Smooth muscle cell (in vitro differentiated cells): ENCODE measurements around the gene CDYL. TPM values are rescaled to one million over a fixed set of nuclear protein-coding genes. Genes with fewer than 3 reads are reported as not detected.
A peak's percentile ranks its signal among the peaks of the same experiment; 100 is the strongest.

ENCODE experiments used
- DNase-seq: peaks from one replicate; lab custom pipeline; 2025; ENCODE audit not compliant: unreplicated experiment; lab: John Stamatoyannopoulos, UW
- H2AFZ ChIP-seq: fragments of 200-600 bp; sonication (generic); 2 replicates; pipeline ENCODE4 v1.6.0; 2016; ENCODE audit warnings: antibody characterized with exemption, low read depth, mild to moderate bottlenecking
- H3F3A ChIP-seq: fragments of 200-600 bp; sonication (generic); 2 replicates; pipeline ENCODE4 v1.6.0; 2017; ENCODE audit warnings: antibody characterized with exemption, low read depth
- H3K27ac ChIP-seq: fragments of 200-600 bp; sonication (generic); 2 replicates; pipeline ENCODE4 v1.5.1; 2016; ENCODE audit warnings: low read depth, mild to moderate bottlenecking
- H3K27me3 ChIP-seq: fragments of 200-600 bp; sonication (generic); 2 replicates; pipeline ENCODE4 v1.6.1; 2016; ENCODE audit warnings: low read depth, mild to moderate bottlenecking
- H3K36me3 ChIP-seq: fragments of 200-600 bp; sonication (generic); 2 replicates; pipeline ENCODE4 v1.5.1; 2016; ENCODE audit warnings: low read depth
- H3K4me1 ChIP-seq: fragments of 200-600 bp; sonication (generic); 2 replicates; pipeline ENCODE4 v1.5.1; 2016; ENCODE audit warnings: low read depth
- H3K4me2 ChIP-seq: fragments of 200-600 bp; sonication (generic); 2 replicates; pipeline ENCODE4 v1.6.0; 2016; ENCODE audit warnings: mild to moderate bottlenecking
- H3K4me3 ChIP-seq: fragments of 200-600 bp; sonication (generic); 2 replicates; pipeline ENCODE4 v1.5.1; 2016; ENCODE audit warnings: mild to moderate bottlenecking
- H3K79me2 ChIP-seq: fragments of 200-600 bp; sonication (generic); 2 replicates; pipeline ENCODE4 v1.6.0; 2016; ENCODE audit warnings: low read depth, mild to moderate bottlenecking
- H3K9ac ChIP-seq: fragments of 200-600 bp; sonication (generic); 2 replicates; pipeline ENCODE4 v1.6.0; 2016; ENCODE audit warnings: low read depth
- H3K9me3 ChIP-seq: fragments of 200-600 bp; sonication (generic); replicated peaks from 2 replicates; pipeline ENCODE4 v1.5.1; 2016; ENCODE audit warnings: low read depth
- H4K20me1 ChIP-seq: fragments of 200-600 bp; sonication (generic); 2 replicates; pipeline ENCODE4 v1.6.0; 2016; ENCODE audit warnings: low read depth
- CTCF ChIP-seq: fragments of 200-600 bp; sonication (generic); IDR thresholded peaks from 2 replicates; pipeline ENCODE4 v1.5.1; 2017; ENCODE audit warnings: borderline replicate concordance, mild to moderate bottlenecking, antibody characterized with exemption; ENCODE audit not compliant: insufficient read depth, poor library complexity, severe bottlenecking
- WGBS: methylation state at CpG from one replicate; pipeline ENCODE4 v1.1.7; 2016; ENCODE audit warnings: low lambda C conversion rate; 5-methylcytosine and 5-hydroxymethylcytosine counted together
- polyA plus RNA-seq: library from polyadenylated mRNA; unstranded; fragments of >200 nt; fragmentation: Nextera tagmentation; extraction: Ambion mirVana; gene quantifications from 2 replicates; pipeline ENCODE4 v1.2.1, GENCODE V29; 2016
- total RNA-seq: library from RNA; depleted of rRNA; stranded (reverse); fragments of >200 nt; gene quantifications from 2 replicates; pipeline ENCODE4 v1.2.3, GENCODE V29; 2014

CDYL gene
- total and polyA plus RNA-seq, 2 experiments from 2014 or later, result 28.7 to 34.5 TPM

DNA sequence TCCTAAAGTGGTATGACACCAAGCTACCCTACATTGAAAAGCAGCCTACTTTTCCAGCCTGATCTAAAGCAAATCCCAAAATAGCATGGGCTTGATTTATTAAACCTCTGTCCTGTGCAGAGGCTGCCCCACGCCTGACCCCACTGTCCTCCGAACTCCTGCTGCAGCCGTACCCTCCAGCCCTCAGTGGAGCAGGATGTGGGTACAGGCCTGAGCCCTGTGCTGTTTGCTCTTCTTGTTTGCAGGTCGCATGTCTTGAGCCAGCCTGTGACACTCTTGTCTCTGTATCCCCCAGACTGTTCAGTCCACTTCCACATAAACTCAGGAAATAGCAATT is 166.4 kb downstream of the CDYL start:
- peak overlapping the region; percentile 39 for H3K4me2 ChIP-seq
- H3K27ac ChIP-seq, result peak overlapping the region; percentile 77
- no peaks in the 10 kb centered on the region for H3K27me3 ChIP-seq
- 42% methylated on average over 4 of the region's 4 CpGs for WGBS
- DNase-seq, result no peak
- no peaks in the 10 kb centered on the region for H3K9me3 ChIP-seq
- H3K79me2 ChIP-seq, result peaks cover 14% of the 10 kb centered on the region
- TF ChIP-seq CTCF, result no peak
- peak overlapping the region; percentile 0 for H3K9ac ChIP-seq
- no peaks in the 10 kb centered on the region for H3K36me3 ChIP-seq
- no peak overlapping the region for H3K4me3 ChIP-seq
- H3K4me1 ChIP-seq, result peaks cover 13% of the 10 kb centered on the region
- no peak overlapping the region for H2AFZ ChIP-seq
- peaks cover 13% of the 10 kb centered on the region for H3F3A ChIP-seq
- peaks cover 47% of the 10 kb centered on the region for H4K20me1 ChIP-seq

DNA sequence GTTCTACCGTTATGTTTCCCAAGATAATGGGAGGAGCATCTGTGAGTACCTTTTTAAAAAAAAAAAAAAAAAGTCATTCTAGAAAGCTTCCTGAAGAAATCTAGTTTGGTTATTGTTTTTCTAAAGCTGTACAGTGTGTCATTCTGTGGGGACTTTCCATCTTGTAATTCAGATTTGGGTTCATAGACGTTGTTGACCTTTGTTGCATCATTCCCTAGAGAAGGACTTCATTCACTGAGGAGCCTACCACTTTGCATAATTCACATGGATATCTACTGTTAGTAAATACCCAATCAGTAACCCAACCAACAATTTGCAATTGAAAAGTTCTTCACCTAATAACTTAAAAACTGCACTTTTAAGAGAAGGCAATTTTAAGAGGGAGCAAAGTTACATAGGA is 167.5 kb downstream of the CDYL start:
- no peak for TF ChIP-seq CTCF
- Histone ChIP-seq H3K9me3 (no peaks in the 10 kb centered on the region), H3K27me3 (no peaks in the 10 kb centered on the region), H3K4me1 (peaks cover 13% of the 10 kb centered on the region), H3K9ac (no peak overlapping the region), H3K36me3 (no peaks in the 10 kb centered on the region), H3K4me2 (no peak overlapping the region), H4K20me1 (peaks cover 50% of the 10 kb centered on the region), H3K27ac (peak overlapping the region; percentile 77), H3K79me2 (peaks cover 9% of the 10 kb centered on the region), H3F3A (peaks cover 13% of the 10 kb centered on the region), H3K4me3 (no peak overlapping the region), H2AFZ (no peak overlapping the region)
- no peak for DNase-seq
- 63% methylated on average over 2 of the region's 2 CpGs for WGBS

DNA sequence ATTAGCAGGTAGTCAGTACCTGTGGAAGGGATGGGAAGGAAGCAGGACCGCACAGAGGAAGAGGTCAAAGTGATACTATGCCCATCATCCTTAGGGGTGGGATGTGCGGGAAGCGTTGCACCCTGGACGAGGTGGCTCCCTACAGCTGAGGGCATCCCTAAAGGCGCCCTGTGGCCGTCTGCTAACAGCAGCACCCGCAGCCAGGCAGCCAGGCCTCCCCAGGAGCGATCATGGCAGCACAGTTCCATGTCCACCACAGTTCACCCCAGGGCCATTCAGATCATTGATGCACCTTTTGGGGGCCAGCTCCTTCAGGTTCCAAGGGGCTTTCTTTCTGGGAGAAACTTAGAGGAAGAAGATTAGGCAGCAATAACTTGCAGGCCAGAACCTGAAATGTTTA is 168.1 kb downstream of the CDYL start:
- Histone ChIP-seq H3K27ac (no peak overlapping the region), H3K36me3 (no peaks in the 10 kb centered on the region), H3K9ac (no peak overlapping the region), H3K27me3 (no peaks in the 10 kb centered on the region), H3F3A (peaks cover 13% of the 10 kb centered on the region), H3K4me2 (no peak overlapping the region), H3K79me2 (peaks cover 3% of the 10 kb centered on the region), H2AFZ (no peak overlapping the region), H4K20me1 (peaks cover 47% of the 10 kb centered on the region), H3K4me1 (peaks cover 13% of the 10 kb centered on the region), H3K9me3 (no peaks in the 10 kb centered on the region), H3K4me3 (no peak overlapping the region)
- TF ChIP-seq CTCF, result no peak
- 97% methylated on average over 8 of the region's 8 CpGs for WGBS
- no peak for DNase-seq

DNA sequence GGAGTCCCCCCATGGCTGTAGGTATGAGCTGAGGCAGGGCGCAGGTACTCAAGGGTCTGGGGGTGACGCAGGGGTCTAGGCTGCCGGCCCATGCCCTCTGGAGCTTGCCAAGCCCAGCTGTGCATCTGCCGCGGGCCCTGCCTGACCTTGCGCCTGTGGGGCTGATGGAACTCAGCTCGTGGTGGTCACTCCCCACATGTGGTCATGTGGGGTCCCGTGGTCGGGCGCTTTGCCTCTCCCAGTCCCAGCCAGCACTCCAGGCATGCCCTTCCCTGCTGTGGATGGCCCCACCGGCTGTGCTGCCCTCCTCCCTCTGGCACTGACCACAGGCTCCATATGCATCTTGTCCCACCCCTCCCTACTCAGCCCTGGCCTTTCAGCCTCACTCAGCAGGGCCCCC is 170.3 kb downstream of the CDYL start:
- Histone ChIP-seq H3F3A (peaks cover 3% of the 10 kb centered on the region), H3K9ac (no peak overlapping the region), H3K4me1 (peaks cover 7% of the 10 kb centered on the region), H4K20me1 (peaks cover 40% of the 10 kb centered on the region), H2AFZ (no peak overlapping the region), H3K79me2 (no peaks in the 10 kb centered on the region), H3K27ac (no peak overlapping the region), H3K4me3 (no peak overlapping the region), H3K27me3 (no peaks in the 10 kb centered on the region), H3K9me3 (no peaks in the 10 kb centered on the region), H3K36me3 (no peaks in the 10 kb centered on the region), H3K4me2 (no peak overlapping the region)
- 100% methylated on average over 11 of the region's 11 CpGs for WGBS
- no peak for DNase-seq
- TF ChIP-seq CTCF, result no peak
